Loucy (cell line): ENCODE measurements around the gene TFPI.
A peak's percentile ranks its signal among the peaks of the same experiment; 100 is the strongest.
"Not testable (repeated sequence)": the region's sequence is repeated elsewhere in the genome, so short reads cannot be mapped to it uniquely, and the experiment has no call there.

Source experiments
- H2AFZ ChIP-seq: fragments of 200-600 bp; sonication (generic); 2 replicates; pipeline ENCODE4 v1.6.0; 2016; ENCODE audit warnings: antibody characterized with exemption, mild to moderate bottlenecking, low read length, moderate library complexity
- H3F3A ChIP-seq: fragments of 200-600 bp; 2 replicates; pipeline ENCODE4 v1.6.0; 2016; ENCODE audit warnings: antibody characterized with exemption, low read depth, mild to moderate bottlenecking
- H3K27me3 ChIP-seq: fragments of 200-600 bp; sonication (generic); 2 replicates; pipeline ENCODE4 v1.6.1; 2014; ENCODE audit warnings: low read length, mild to moderate bottlenecking; ENCODE audit not compliant: insufficient read depth, poor library complexity, severe bottlenecking
- H3K36me3 ChIP-seq: fragments of 200-600 bp; sonication (generic); 2 replicates; pipeline ENCODE4 v1.6.1; 2016; ENCODE audit warnings: low read length; ENCODE audit not compliant: insufficient read depth
- H3K4me1 ChIP-seq: fragments of 200-600 bp; sonication (generic); 2 replicates; pipeline ENCODE4 v1.5.1; 2014; ENCODE audit warnings: low read length, mild to moderate bottlenecking; ENCODE audit not compliant: insufficient read depth, poor library complexity, severe bottlenecking
- H3K4me2 ChIP-seq: fragments of 200-600 bp; sonication (generic); 2 replicates; pipeline ENCODE4 v1.6.0; 2014; ENCODE audit warnings: antibody characterized with exemption, low read length, low read depth, mild to moderate bottlenecking; ENCODE audit not compliant: poor library complexity, severe bottlenecking
- H3K4me3 ChIP-seq: fragments of 200-600 bp; sonication (generic); 2 replicates; pipeline ENCODE4 v1.5.1; 2014; ENCODE audit warnings: low read length, mild to moderate bottlenecking, mixed read lengths; ENCODE audit not compliant: poor library complexity, severe bottlenecking
- H3K79me2 ChIP-seq: fragments of 200-600 bp; sonication (generic); 2 replicates; pipeline ENCODE4 v1.6.1; 2014; ENCODE audit warnings: low read length; ENCODE audit not compliant: insufficient read depth
- H3K9ac ChIP-seq: fragments of 200-600 bp; sonication (generic); 2 replicates; pipeline ENCODE4 v1.6.0; 2014; ENCODE audit warnings: mild to moderate bottlenecking, low read depth, low read length, moderate library complexity; ENCODE audit not compliant: poor library complexity, severe bottlenecking
- H3K9me2 ChIP-seq: fragments of 200-600 bp; sonication (generic); replicated peaks from 2 replicates; pipeline ENCODE4 v1.6.1; 2016; ENCODE audit warnings: low read depth, low read length, mixed read lengths
- H3K9me3 ChIP-seq: fragments of 200-600 bp; sonication (generic); 2 replicates; pipeline ENCODE4 v1.6.1; 2014; ENCODE audit warnings: mild to moderate bottlenecking, antibody characterized with exemption, low read length, low read depth; ENCODE audit not compliant: insufficient read depth
- H4K20me1 ChIP-seq: fragments of 200-600 bp; sonication (generic); 2 replicates; pipeline ENCODE4 v1.6.0; 2014; ENCODE audit warnings: antibody characterized with exemption, low read length, mild to moderate bottlenecking; ENCODE audit not compliant: insufficient read depth, poor library complexity, severe bottlenecking
- EZH2phosphoT487 ChIP-seq: fragments of 200-600 bp; IDR thresholded peaks from 2 replicates; pipeline ENCODE4 v1.6.1; 2018; ENCODE audit warnings: antibody characterized with exemption, mild to moderate bottlenecking, moderate library complexity, borderline replicate concordance
- TF ChIP-seq, protein P1 (sequence below): fragments of 200-600 bp; sonication (generic); conservative IDR thresholded peaks from 2 replicates; pipeline ENCODE4 v1.5.1; 2014; ENCODE audit warnings: mild to moderate bottlenecking, antibody characterized with exemption, low read length

Gene TFPI

DNA sequence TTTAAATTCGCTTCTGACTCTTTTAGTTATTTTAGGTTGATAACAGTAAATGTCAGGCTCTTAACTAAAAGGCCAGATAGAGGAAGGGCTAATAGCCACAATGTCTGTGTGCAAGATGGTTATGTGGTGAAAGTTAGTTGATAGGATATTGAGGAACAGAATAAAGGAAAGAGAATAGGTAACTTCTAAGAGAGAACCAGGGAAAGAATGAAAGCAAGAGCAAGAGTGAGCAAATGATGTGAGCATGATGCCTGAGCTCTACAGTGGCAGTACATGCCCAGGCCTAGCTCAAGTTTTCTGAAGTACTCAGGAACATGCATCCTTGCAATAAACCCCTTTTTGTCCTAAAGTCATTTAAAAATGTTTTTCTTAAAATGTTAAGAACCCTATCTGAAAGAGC is 12.5 kb upstream of the TFPI start:
- no peaks in the 10 kb centered on the region for H3K4me1 ChIP-seq
- H3F3A ChIP-seq, result no peaks in the 10 kb centered on the region
- no peaks in the 10 kb centered on the region for H4K20me1 ChIP-seq
- H3K79me2 ChIP-seq, result no peaks in the 10 kb centered on the region
- no peak overlapping the region for H3K9ac ChIP-seq
- no peak overlapping the region for H3K4me2 ChIP-seq
- no peaks in the 10 kb centered on the region for H3K36me3 ChIP-seq
- H3K4me3 ChIP-seq, result no peak overlapping the region
- TF ChIP-seq, protein P1, sequence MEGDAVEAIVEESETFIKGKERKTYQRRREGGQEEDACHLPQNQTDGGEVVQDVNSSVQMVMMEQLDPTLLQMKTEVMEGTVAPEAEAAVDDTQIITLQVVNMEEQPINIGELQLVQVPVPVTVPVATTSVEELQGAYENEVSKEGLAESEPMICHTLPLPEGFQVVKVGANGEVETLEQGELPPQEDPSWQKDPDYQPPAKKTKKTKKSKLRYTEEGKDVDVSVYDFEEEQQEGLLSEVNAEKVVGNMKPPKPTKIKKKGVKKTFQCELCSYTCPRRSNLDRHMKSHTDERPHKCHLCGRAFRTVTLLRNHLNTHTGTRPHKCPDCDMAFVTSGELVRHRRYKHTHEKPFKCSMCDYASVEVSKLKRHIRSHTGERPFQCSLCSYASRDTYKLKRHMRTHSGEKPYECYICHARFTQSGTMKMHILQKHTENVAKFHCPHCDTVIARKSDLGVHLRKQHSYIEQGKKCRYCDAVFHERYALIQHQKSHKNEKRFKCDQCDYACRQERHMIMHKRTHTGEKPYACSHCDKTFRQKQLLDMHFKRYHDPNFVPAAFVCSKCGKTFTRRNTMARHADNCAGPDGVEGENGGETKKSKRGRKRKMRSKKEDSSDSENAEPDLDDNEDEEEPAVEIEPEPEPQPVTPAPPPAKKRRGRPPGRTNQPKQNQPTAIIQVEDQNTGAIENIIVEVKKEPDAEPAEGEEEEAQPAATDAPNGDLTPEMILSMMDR, result no peak
- TF ChIP-seq EZH2phosphoT487, result no peak
- no peaks in the 10 kb centered on the region for H3K9me3 ChIP-seq
- H3K27me3 ChIP-seq, result no peaks in the 10 kb centered on the region
- H3K9me2 ChIP-seq, result no peaks in the 10 kb centered on the region
- peak overlapping the region; percentile 72 for H2AFZ ChIP-seq

DNA sequence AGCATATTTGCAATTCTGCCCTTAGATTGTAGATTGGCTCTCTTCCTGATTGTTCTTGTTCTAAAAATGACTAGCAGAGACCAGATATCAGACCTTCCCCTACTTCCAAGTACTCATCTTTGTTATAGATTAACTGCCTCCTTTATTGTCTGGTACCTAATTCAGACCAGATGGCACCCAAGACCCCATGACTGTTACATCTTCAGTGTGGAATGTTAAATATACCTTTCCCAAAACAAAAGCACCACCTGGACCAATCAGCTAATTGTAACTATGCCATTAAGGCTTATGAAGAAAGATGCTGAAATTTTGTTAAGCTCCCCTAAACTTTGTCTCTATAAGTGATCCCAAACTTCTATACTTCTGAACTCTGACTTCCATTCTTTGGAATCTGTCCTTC is 12.0 kb upstream of the TFPI start:
- no peaks in the 10 kb centered on the region for H3K79me2 ChIP-seq
- no peaks in the 10 kb centered on the region for H3K36me3 ChIP-seq
- no peak overlapping the region for H3K4me3 ChIP-seq
- H3K9me3 ChIP-seq, result no peaks in the 10 kb centered on the region
- H3K9ac ChIP-seq, result no peak overlapping the region
- H3K27me3 ChIP-seq, result no peaks in the 10 kb centered on the region
- no peak for TF ChIP-seq EZH2phosphoT487
- TF ChIP-seq, protein P1, result no peak
- H3K4me1 ChIP-seq, result no peaks in the 10 kb centered on the region
- no peaks in the 10 kb centered on the region for H3F3A ChIP-seq
- H3K4me2 ChIP-seq, result no peak overlapping the region
- peak overlapping the region; percentile 72 for H2AFZ ChIP-seq
- H4K20me1 ChIP-seq, result no peaks in the 10 kb centered on the region
- H3K9me2 ChIP-seq, result no peaks in the 10 kb centered on the region

DNA sequence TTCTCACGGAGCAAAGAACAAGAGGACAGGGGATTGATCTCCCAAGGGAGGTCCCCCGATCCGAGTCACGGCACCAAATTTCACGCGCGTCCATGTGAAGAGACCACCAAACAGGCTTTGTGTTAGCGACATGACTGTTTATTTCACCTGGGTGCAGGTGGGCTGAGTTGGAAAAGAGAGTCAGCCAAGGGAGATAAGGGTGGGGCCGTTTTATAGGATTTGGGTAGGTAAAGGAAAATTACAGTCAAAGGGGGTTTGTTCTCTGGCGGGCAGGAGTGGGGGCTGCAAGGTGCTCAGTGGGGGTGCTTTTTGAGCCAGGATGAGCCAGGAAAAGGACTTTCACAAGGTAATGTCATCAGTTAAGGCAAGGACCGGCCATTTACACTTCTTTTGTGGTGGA is 11.4 kb upstream of the TFPI start:
- not testable (repeated sequence) for H3K9me3 ChIP-seq, H3K27me3 ChIP-seq, H3K9me2 ChIP-seq, H3K4me3 ChIP-seq, H3K36me3 ChIP-seq, H3K4me2 ChIP-seq, H2AFZ ChIP-seq, H3K9ac ChIP-seq, H3K79me2 ChIP-seq, H3F3A ChIP-seq, H3K4me1 ChIP-seq, H4K20me1 ChIP-seq

DNA sequence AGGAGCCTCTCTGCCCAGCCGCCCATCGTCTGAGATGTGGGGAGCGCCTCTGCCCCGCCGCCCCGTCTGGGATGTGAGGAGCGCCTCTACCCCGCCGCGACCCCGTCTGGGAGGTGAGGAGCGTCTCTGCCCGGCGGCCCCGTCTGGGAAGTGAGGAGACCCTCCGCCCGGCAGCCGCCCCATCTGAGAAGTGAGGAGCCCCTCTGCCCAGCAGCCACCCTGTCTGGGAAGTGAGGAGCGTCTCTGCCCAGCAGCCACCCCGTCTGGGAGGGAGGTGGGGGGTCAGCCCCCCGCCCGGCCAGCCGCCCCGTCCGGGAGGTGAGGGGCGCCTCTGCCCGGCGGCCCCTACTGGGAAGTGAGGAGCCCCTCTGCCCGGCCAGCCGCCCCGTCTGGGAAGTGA is 2.3 kb upstream of the TFPI start:
- H3K4me3 ChIP-seq, H2AFZ ChIP-seq, H3F3A ChIP-seq, H3K9ac ChIP-seq, H3K9me3 ChIP-seq, H4K20me1 ChIP-seq, H3K9me2 ChIP-seq, H3K79me2 ChIP-seq, H3K27me3 ChIP-seq, H3K36me3 ChIP-seq, H3K4me2 ChIP-seq: not testable (repeated sequence)
- peaks cover 27% of the 10 kb centered on the region for H3K4me1 ChIP-seq
